HepG2 (cell line): Measurements from ENCODE around the gene LRRC8C. TPM values are rescaled to one million over a fixed set of nuclear protein-coding genes. Genes with fewer than 3 reads are reported as not detected.

Source experiments
- AHR ChIP-seq: IDR thresholded peaks from 2 replicates; pipeline ENCODE4 v1.6.1; 2018; ENCODE audit warnings: missing genetic modification reagents, missing compliant biosample characterization
- ARID4A ChIP-seq: sonication (generic); formaldehyde crosslinking; IDR thresholded peaks from 2 replicates; pipeline ENCODE4 v1.5.0; 2020; ENCODE audit warnings: mild to moderate bottlenecking, missing genetic modification reagents, borderline replicate concordance
- CTCF ChIP-seq: sonication (generic); formaldehyde crosslinking; IDR thresholded peaks from 2 replicates; pipeline ENCODE4 v1.5.0; 2020; ENCODE audit warnings: mild to moderate bottlenecking, missing genetic modification reagents, moderate library complexity
- MED1 ChIP-seq: sonication (generic); formaldehyde crosslinking; IDR thresholded peaks from 2 replicates; pipeline ENCODE4 v1.4.0; 2020; ENCODE audit warnings: missing genetic modification reagents
- RAD21 ChIP-seq: fragments of 450-650 bp; formaldehyde crosslinking; IDR thresholded peaks from 2 replicates; pipeline ENCODE4 v1.5.0; 2020; ENCODE audit warnings: mild to moderate bottlenecking
- RCOR2 ChIP-seq: IDR thresholded peaks from 2 replicates; pipeline ENCODE4 v1.6.1; 2016; ENCODE audit warnings: missing biosample characterization, missing genetic modification reagents
- THRA ChIP-seq: sonication (generic); formaldehyde crosslinking; IDR thresholded peaks from 2 replicates; pipeline ENCODE4 v1.4.0; 2020; ENCODE audit warnings: missing genetic modification reagents, borderline replicate concordance
- U2AF1 ChIP-seq: fragments of 200-400 bp; formaldehyde crosslinking; optimal IDR thresholded peaks from 2 replicates; pipeline ENCODE3; 2017; ENCODE audit warnings: mild to moderate bottlenecking, low read depth, low read length
- ZNF24 ChIP-seq: fragments of 450-650 bp; IDR thresholded peaks from 2 replicates; pipeline ENCODE4 v1.6.1; 2017; ENCODE audit warnings: antibody characterized with exemption, mild to moderate bottlenecking
- ZNF501 ChIP-seq: sonication (generic); formaldehyde crosslinking; IDR thresholded peaks from 2 replicates; pipeline ENCODE4 v1.5.1; 2020; ENCODE audit warnings: mild to moderate bottlenecking, moderate library complexity, missing genetic modification reagents
- ZNF687 ChIP-seq: sonication (generic); formaldehyde crosslinking; IDR thresholded peaks from 2 replicates; pipeline ENCODE4 v1.5.1; 2020; ENCODE audit warnings: mild to moderate bottlenecking, missing genetic modification reagents, moderate library complexity
- polyA plus RNA-seq, 8 experiments: library from polyadenylated mRNA; depleted of rRNA in 3 of 8; stranded (reverse) in 7 of 8; unstranded in 1 of 8; fragments of >200 nt; fragmentation: Illumina TruSeq in 4 of 8; extraction: Trizol in 4 of 8; gene quantifications; 2 replicates each; pipeline versions ENCODE4 v1.2.1 to v1.2.3, GENCODE V29; 2011 to 2016; ENCODE audit warnings: low read depth in 4 of 8, missing spikeins in 1 of 8, mixed read lengths in 1 of 8; ENCODE audit not compliant: insufficient read depth in 1 of 8
- total RNA-seq, 5 experiments: library from RNA; depleted of rRNA; stranded (reverse); fragments of >200 nt; fragmentation: Illumina TruSeq; extraction: Trizol; gene quantifications; 2 replicates each; pipeline ENCODE4 v1.2.3, GENCODE V29; 2016; ENCODE audit warnings: low read depth in 1 of 5
- TF ChIP-seq, protein P1 (sequence below): sonication (generic); formaldehyde crosslinking; IDR thresholded peaks from 2 replicates; pipeline ENCODE4 v1.8.0; 2022; ENCODE audit warnings: low read depth, missing genetic modification reagents

LRRC8C gene
- total and polyA plus RNA-seq, 2 of the 13 experiments (the other 11 are each of a cell fraction or from before 2014, with no cell fraction given): 0.22 to 0.32 TPM

- peak; percentile 98 for TF ChIP-seq CTCF (CRISPR knock-in tag)
- peak; percentile 90 for TF ChIP-seq RAD21
- no peak for TF ChIP-seq RCOR2 (CRISPR knock-in tag)
- TF ChIP-seq THRA (CRISPR knock-in tag): 0 out of 2 replicates have a peak, but pooled peaks have one; percentile 14
- TF ChIP-seq U2AF1: no peak
- TF ChIP-seq MED1: no peak
- no peak for TF ChIP-seq ZNF24
- TF ChIP-seq AHR (CRISPR knock-in tag): peak; percentile 31; the same call in 1 of the 2 replicates
- TF ChIP-seq ZNF687 (CRISPR knock-in tag): peak; percentile 46; the same call in 1 of the 2 replicates
- peak; percentile 52; the same call in 1 of the 2 replicates for TF ChIP-seq ZNF501 (CRISPR knock-in tag)
- TF ChIP-seq ARID4A (CRISPR knock-in tag): peak; percentile 14; the same call in 1 of the 2 replicates
- TF ChIP-seq, protein P1, sequence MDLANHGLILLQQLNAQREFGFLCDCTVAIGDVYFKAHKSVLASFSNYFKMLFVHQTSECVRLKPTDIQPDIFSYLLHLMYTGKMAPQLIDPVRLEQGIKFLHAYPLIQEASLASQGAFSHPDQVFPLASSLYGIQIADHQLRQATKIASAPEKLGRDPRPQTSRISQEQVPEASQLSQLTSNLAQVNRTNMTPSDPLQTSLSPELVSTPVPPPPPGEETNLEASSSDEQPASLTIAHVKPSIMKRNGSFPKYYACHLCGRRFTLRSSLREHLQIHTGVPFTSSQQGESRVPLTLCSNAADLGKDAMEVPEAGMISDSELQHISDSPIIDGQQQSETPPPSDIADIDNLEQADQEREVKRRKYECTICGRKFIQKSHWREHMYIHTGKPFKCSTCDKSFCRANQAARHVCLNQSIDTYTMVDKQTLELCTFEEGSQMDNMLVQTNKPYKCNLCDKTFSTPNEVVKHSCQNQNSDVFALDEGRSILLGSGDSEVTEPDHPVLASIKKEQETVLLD (CRISPR knock-in tag): no peak
Observed at GRCh38 chr1:89762779-89763648, 130.1 kb downstream of the LRRC8C start (continued).
